Measurements from ENCODE around the gene PRRT3. TPM values are rescaled to one million over a fixed set of nuclear protein-coding genes. Genes with fewer than 3 reads are reported as not detected.
A peak's percentile ranks its signal among the peaks of the same experiment; 100 is the strongest.

PRRT3 gene
- total and polyA plus RNA-seq, 12 donors: 0.30 to 6.4 (median 3.0) TPM

DNA sequence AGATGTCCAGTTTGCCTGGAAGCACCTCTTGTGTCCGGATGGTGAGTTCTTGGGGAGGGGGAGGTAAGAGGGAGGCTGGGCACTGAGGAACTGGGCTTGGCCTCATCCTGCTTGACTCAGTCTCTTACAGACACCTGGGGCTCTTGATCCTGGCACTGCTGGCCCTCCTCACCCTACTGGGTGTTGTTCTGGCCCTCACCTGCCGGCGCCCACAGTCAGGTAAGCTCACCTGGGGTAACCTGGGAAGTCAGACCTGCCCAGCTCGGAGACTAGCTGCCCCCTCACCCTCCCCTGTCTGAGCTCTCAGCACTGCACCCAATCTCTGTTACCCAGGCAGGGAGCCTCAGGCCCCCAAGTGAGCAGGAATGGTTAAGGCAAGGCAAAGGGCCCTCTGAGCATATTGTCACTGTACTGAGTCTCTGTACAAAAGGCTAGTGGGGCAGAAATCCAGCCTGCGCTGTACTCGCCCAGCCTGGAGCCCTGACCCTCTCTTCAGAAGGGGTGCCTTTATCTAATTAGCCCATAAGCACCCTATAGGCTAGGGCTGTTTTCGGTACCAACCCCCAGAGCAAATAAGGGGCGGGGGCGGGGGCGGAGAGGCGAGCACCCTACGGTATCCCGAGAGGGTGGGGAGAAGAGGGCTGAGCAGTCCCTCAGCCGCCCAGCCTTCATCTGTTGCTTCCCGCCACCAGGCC is 37.5 kb downstream of the PRRT3 start:
- WGBS, 4 donors: 19 to 35% (median 28%) methylated on average over 6 to 15 of the region's 15 CpGs
- peak overlapping the region; percentile 64 to 95 (median 84) for H3K27ac ChIP-seq
- TF ChIP-seq, protein P1, sequence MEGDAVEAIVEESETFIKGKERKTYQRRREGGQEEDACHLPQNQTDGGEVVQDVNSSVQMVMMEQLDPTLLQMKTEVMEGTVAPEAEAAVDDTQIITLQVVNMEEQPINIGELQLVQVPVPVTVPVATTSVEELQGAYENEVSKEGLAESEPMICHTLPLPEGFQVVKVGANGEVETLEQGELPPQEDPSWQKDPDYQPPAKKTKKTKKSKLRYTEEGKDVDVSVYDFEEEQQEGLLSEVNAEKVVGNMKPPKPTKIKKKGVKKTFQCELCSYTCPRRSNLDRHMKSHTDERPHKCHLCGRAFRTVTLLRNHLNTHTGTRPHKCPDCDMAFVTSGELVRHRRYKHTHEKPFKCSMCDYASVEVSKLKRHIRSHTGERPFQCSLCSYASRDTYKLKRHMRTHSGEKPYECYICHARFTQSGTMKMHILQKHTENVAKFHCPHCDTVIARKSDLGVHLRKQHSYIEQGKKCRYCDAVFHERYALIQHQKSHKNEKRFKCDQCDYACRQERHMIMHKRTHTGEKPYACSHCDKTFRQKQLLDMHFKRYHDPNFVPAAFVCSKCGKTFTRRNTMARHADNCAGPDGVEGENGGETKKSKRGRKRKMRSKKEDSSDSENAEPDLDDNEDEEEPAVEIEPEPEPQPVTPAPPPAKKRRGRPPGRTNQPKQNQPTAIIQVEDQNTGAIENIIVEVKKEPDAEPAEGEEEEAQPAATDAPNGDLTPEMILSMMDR (IDR thresholded peaks at IDR 0.05): no peak
- TF ChIP-seq POLR2A (IDR thresholded peaks at IDR 0.05): no peak
- intact Hi-C loops (cut with DNase I): no loop called here
- H3K4me1 ChIP-seq (replicated peaks in 1 of 2): peaks cover 31 to 62% of the 10 kb centered on the region in 2 donors
- H3K27me3 ChIP-seq: no peaks in the 10 kb centered on the region
- no peak for DNase-seq
- H3K9me3 ChIP-seq (replicated peaks in 1 of 3): no peaks in the 10 kb centered on the region
- H3K36me3 ChIP-seq (replicated peaks in 1 of 2): no peaks in the 10 kb centered on the region
- peak overlapping the region in 2 of 4 donors; percentile 20 to 69 for H3K4me3 ChIP-seq

DNA sequence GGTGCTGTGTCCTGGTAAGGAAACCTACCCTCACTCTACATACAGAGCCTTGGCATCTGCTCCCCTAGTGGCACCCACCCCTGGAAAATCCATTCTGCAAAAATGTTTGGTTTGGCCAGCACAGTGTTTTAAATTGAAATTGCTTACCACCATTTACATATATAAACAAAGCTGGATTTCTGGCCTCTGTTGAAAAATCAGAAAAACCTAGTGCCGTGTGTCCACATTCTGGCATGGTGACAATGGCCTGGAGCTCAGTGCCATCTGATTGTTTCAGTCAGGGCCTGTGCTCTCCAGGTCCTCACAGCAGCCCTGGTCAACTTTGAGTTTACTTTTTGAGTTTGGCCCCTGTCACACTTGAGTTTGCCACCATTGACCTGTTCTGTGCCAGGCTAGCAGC is 38.2 kb downstream of the PRRT3 start:
- Histone ChIP-seq H3K27me3 (no peaks in the 10 kb centered on the region), H3K27ac (peak overlapping the region in 3 of 5 donors; percentile 79 to 95 (median 93)), H3K36me3 (replicated peaks in 1 of 2) (no peaks in the 10 kb centered on the region), H3K9me3 (replicated peaks in 1 of 3) (no peaks in the 10 kb centered on the region), H3K4me1 (replicated peaks in 1 of 2) (peaks cover 31 to 62% of the 10 kb centered on the region in 2 donors), H3K4me3 (no peak overlapping the region)
- no peak for TF ChIP-seq POLR2A (IDR thresholded peaks at IDR 0.05)
- TF ChIP-seq, protein P1 (IDR thresholded peaks at IDR 0.05): no peak
- WGBS, 4 donors: 35 to 55% (median 47%) methylated on average over 1 of the region's 1 CpG
- DNase-seq: peak in 3 of 7 donors; percentile 41 to 72 (median 56)
- intact Hi-C loops (cut with DNase I): no loop called here

DNA sequence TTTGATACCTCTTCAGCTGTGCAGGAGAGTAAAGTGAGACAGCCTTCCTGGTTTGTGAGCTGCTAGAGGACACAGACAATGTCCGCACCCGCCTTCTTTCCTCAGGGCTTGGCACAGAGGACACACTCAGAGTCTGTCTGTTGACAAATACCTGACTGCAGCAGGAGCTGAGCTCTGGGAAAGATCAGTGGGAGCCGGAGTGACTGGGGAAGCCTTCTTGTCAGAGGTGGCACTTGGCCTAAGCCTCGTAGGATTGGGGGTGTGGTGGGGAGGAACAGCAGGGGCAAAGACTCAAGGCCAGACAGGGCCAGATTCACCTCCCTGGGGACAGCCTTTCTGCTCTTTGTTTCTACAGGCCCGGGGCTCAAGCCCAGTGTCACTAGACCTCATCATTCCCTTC is 38.6 kb downstream of the PRRT3 start:
- DNase-seq: peak in 1 of 7 donors; percentile 34
- intact Hi-C loops (cut with DNase I): no loop called here
- TF ChIP-seq POLR2A (IDR thresholded peaks at IDR 0.05): no peak
- TF ChIP-seq, protein P1 (IDR thresholded peaks at IDR 0.05): no peak
- Histone ChIP-seq H3K4me1 (replicated peaks in 1 of 2) (peaks cover 31 to 59% of the 10 kb centered on the region in 2 donors), H3K27ac (peak overlapping the region in 3 of 5 donors; percentile 79 to 95 (median 93)), H3K36me3 (replicated peaks in 1 of 2) (no peaks in the 10 kb centered on the region), H3K4me3 (no peak overlapping the region), H3K9me3 (replicated peaks in 1 of 3) (no peaks in the 10 kb centered on the region), H3K27me3 (no peaks in the 10 kb centered on the region)
- WGBS, 4 donors: 55 to 71% (median 57%) methylated on average over 5 of the region's 5 CpGs

DNA sequence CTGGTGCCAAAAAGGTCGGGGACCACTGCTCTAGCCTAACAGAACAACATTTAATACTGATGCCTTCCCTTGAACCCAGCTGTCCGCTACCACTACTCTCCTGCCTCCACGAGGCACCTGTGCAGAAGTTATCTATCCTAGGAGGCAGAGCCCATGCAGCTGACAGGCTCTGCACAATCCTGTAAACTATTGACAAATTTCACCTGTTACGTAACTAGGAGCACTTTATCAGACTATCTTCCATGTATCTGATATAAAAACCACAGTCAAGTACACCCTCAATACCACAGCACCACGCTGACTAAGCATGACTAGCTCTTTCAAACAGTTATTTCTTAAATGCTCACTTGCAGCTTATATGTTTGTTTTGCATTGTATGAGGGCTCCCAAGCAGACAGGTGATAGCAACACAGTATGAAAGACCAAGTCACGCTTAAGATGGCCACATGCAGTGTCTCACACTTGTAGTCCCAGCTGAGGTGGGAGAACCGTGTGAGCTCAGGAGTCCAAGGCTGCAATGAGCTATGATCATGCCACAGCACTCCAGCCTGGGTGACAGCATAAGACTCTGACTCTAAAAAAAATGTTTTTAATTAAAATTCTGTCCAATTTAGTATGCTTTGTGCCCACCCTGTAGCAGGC is 39.8 kb downstream of the PRRT3 start:
- intact Hi-C loops (cut with DNase I): no loop called here
- Histone ChIP-seq H3K27ac (peak overlapping the region in 3 of 5 donors; percentile 27 to 65 (median 29)), H3K27me3 (no peaks in the 10 kb centered on the region), H3K9me3 (replicated peaks in 1 of 3) (no peaks in the 10 kb centered on the region), H3K36me3 (replicated peaks in 1 of 2) (no peaks in the 10 kb centered on the region), H3K4me3 (no peak overlapping the region), H3K4me1 (replicated peaks in 1 of 2) (peaks cover 23 to 47% of the 10 kb centered on the region in 2 donors)
- TF ChIP-seq, protein P1 (IDR thresholded peaks at IDR 0.05): peak in 1 of 6 experiments; percentile 3
- TF ChIP-seq POLR2A (IDR thresholded peaks at IDR 0.05): peak in 1 of 2 donors; percentile 27
- peak in 2 of 7 donors; percentile 32 to 61 for DNase-seq
- WGBS, 4 donors: 44 to 65% (median 54%) methylated on average over 6 to 7 of the region's 7 CpGs
